Endothelial cell of hepatic sinusoid (primary cell): ENCODE measurements around the gene EYS.

Source experiments
- in situ Hi-C: cut with HindIII; loops from 2 replicates; pipeline ENCODE4 v1.10.0; 2017; ENCODE audit warnings: low sequenced_read_pairs

Gene EYS

DNA sequence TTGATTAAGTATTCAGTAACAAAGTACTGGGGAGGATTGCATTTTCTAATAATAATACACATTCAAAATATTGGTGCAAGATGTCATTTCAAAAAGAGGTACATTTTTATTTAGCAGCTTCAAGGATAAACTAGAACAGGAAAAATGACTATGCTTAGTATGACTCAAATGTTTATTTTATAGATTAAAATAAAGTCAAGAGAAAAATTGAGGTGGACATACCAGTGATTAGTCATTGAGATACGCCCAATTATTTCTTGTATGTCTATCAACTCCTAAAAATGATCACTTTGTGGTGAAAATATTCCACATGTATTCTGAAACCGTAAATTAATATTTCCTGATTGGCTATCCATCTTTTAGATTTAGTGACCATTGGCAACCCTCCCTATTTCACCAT is 1974.7 kb downstream of the EYS start:
- in situ Hi-C loops, result no loop called here

DNA sequence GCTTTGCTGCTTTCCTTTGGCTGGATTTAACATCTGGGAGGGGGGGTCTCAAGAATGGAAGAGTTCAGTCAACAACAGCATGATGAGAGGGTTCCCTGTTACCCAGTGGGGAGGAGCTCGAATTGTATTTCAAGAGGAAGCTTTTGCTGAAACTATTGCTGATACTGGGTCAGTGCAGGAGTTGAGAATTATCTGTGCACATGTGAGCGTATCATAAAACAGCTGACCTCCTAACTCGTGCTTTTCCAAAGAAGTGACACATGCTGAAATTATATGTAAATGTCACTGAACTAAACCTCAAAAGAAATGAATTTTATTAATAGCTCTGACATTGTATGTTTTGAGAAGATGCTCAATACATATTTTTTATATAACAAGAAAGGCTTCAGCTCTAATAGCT is 1975.1 kb downstream of the EYS start:
- in situ Hi-C loops, result no loop called here

DNA sequence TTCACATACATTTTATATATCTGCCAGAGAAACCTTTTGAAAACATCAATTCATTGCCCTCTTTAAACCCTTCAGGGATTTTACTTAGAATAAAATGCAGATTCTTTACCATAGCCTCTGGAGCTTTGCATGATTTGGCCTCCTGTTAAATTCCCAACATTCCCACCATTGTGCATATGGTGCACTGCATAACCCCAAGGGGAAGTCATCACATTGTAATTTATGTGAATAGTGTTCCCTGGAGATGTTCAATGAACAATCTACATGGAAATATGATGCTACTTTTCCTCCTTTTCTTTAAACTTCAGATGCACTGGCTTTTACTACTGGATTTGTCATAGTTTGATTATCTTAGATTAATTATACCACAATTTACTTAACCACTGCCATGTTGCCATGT is 1976.7 kb downstream of the EYS start:
- in situ Hi-C loops, result no loop called here

DNA sequence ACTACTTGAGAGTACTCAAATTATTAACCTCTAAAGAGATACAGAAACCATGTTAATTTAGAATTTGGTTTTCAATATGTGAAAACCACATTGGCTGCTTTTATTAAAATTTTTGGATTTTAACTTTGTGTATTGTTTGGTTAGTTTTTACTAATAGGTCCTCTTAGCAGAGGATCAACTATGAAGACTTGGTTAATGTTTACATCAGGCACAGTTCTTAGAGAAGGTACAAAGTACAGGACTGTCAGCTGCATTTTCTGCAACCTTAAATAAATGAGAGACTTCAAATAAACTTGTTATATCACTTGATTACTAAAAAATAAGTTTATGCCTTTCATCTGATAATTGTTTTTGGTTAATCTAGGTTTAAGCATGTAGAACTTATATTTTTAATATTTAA is 1982.3 kb downstream of the EYS start:
- in situ Hi-C loops, result no loop called here

DNA sequence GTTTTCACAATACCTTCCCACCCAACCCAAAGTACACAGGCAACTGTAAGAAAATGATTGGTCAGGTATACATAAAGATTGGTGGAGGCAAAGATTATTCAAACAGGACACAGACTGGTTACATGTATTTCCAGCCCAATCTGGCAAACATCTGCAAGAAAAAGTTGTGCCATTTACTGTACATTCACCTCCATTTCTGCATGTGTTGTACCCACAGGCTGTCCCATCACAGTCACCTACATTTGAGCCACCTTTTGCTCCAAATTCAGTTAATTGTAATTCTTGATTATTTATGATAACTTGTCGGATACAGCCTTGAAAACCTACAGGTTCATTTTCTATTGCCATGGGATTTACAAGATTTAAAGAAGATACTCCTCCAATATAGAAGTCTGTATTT is 1985.8 kb downstream of the EYS start:
- in situ Hi-C loops, result no loop called here

DNA sequence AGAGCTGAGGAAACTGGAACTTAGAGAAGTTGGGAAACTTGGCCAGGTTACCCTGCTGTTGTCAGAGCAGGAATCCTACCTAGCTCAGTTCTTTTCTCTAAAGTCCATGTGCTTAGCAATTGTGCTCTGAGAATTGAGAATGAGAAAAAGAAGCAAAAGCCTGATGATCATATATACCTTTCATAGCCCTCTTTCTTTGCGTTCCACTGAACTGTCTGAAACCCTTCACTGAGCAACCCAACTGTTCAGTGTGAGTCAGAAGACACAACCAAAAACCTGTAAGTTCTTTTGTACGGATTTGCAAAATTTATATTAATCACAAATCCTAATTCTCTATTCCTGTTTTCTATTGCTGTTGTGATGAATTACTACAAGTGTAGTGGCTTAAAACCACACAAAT is 1990.9 kb downstream of the EYS start:
- in situ Hi-C loops, result no loop called here

DNA sequence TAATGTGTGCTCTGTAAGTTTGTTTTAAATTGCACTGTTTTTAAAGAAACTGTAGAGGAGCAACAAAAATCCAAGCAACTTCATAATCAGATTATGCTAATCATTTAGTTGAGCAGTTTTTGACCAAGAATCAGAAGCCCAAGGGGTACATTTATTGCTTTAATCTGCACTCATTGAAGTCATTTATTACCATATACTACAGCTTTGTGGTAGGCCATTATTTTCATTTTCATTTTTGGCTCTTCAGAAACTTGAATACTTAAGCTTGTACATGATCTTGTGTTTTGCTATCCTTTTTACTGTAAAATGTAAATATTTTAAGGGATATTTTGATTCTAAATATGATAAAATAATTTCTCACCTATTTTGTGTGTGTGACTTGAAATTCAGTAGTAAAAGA is 1992.9 kb downstream of the EYS start:
- in situ Hi-C loops, result no loop called here

DNA sequence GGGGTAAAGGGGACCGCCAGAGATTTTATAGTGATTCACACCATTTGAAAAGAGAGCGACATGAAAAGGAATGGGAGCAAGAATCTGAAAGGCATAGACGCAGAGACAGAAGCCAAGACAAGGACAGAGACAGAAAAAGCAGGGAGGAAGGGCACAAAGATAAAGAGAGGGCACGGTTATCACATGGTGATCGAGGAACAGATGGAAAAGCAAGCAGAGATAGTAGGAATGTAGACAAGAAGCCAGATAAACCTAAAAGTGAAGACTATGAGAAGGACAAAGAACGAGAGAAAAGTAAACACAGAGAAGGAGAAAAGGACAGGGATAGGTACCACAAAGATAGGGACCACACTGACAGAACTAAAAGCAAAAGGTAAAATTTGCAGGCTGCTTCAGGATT is 1993.7 kb downstream of the EYS start:
- in situ Hi-C loops, result no loop called here

DNA sequence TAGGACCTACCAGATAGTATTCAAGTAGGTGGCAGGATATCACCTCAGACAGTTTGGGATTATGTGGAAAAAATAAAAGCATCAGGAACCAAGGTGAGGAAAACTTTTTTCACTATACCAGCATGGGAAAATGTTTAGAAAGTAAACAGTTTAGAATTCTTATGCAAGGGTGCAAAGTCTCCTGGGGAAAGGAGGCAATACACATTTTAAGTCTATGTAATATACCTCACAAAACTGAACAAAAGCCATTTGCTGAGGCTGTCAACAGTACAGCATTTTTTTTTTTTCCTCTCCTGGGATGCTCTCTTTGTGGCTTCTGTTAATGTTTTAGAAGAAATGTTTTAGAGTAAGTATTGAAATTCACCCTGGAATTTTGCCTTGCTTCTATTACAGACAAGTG is 1997.9 kb downstream of the EYS start:
- in situ Hi-C loops, result no loop called here

DNA sequence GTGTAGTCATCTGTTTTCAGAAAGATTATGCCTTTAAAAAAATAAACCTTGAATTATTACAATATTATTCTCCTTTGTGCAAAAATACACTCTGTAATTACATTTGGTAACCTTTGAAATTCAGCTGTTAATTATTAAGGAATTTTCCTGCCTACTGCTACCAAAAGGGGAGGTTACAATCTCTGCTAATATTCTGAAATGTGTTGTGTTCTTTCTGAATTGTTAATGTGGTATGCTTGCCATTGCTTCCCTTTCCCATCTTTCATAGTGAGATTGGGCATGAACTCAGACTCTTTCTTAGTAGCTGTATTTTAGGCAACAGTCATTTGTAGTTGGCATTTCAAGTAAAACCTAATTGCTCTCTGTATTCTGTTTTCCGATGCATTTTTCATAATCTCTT is 1998.4 kb downstream of the EYS start:
- in situ Hi-C loops, result no loop called here

DNA sequence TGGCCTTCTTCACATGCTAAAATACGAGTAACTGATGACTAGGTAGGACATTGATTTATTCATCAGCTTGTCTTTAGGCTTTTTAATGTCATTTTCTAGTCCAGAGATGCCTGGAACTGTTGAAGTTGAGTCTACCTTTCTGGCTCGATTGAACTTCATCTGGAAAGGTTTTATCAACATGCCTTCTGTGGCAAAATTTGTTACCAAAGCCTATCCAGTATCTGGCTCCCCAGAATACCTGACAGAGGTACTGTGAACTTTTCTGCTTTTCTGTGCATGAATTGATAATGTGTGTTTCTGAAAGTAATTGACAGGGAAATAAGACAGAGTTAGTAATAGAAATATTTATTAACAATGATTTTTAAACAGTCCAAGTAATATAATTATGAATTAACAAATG is 2000.4 kb downstream of the EYS start:
- in situ Hi-C loops, result no loop called here

DNA sequence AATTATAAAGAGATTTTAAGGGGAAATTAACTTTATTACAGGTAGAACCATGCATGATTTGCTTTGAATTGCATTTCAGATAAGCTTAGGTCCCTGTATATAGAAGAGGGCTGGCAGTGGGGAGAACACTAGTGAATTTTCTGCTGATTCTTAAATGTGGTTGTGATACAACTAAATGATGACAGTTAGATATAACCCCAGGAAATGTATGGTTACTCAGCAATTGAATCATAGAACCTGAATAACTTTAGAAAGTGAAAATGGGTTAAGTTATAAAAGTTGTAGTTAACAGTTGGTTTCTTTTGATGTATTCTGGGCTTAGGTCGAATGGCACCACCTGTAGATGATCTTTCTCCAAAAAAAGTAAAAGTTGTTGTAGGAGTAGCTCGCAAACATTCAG is 2001.3 kb downstream of the EYS start:
- in situ Hi-C loops, result no loop called here

DNA sequence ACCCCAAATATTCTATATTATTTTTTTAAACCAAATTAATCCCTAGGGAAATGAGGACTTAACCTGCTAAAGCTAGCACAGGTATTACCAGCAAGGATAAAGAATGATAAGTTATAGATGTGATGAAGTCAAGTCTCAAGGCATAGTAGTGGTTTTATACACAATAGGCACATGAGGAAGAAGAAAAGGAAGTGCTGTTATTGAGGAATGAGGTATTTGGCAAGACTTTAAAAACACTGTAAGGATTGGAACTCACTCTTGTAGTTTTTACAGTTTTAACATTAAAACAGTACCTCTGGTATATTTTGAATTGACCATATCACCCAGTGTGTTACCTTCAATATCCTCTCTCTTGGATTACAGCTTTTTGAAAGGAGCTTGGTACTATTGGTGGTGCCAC is 2016.8 kb downstream of the EYS start:
- in situ Hi-C loops, result no loop called here

DNA sequence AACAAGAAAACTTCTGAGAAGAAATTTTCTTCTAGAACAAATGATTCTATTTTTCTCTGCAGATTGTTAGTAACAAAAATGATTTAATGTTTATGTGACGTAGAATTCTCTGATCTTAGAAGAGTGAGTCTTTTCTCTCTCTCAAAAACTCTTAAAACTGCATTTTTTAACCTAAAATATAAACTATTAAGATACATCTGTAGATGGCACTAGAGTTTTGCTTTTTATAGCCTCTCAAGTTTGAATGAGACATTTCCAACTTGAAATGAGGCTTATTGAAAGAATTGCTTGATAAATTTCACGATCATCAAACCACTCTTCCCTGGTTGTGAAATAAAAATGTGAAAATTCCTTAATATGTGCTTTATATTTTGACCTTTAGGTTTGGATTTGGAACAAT is 2017.6 kb downstream of the EYS start:
- in situ Hi-C loops, result no loop called here

DNA sequence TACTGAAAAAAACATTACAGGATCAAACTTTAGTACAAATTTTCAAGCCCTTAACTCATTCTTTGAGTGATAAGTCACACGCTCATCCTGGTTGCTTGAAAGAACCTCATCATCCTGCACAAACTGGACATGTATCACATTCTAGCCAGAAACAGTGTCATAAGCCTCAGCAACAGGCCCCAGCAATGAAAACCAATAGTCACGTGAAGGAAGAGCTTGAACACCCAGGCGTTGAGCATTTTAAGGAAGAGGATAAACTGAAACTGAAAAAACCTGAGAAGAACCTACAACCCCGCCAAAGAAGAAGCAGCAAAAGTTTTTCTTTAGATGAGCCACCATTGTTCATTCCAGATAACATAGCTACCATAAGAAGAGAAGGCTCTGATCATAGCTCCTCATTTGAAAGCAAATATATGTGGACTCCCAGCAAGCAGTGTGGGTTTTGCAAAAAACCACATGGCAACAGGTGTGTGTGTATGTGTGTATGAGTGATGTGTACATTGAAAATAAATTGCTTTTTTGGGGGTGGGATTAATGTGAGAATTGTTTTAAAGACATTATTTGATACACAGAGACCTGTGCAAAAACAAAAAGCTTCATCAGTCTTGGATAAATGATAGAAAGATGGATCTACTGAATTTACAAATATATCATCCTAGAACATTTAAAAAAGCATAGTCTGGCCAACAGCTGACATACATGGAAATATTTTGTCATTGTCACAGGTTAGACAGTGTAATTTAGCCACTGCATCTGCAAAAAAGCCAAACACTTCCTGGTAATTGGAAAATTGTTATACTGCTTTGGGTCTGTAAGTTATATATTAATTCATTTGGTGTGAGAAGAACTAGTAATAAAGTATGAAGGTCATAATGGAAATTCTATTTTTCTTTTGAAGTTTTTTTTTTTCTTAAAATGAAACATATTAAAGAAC is 2021.3 kb downstream of the EYS start:
- in situ Hi-C loops, result no loop called here

DNA sequence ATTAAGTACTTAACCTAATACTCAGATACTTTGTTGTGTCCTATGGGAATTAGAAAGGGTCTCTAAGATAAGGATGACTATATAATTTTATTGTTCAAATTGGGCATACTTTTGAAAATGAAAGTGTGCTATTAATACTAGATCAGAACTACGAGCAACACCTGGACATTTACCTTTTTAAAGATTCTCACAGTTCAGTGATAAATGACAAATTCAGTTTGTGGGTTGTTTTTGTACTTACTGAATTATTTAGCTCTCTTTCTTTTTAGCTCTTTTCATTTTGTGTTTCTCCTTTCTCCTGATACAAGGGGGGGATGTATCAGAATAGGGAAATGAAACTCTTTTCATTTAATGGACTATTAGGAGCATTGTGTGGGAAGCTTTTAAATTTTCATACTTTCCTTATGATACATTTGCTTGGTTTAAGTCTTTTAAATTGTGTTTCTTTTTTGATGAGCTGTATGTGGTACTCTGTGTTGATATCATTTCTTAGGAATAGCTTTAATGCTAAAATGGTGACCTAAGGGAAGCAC is 2023.9 kb downstream of the EYS start:
- in situ Hi-C loops, result no loop called here

DNA sequence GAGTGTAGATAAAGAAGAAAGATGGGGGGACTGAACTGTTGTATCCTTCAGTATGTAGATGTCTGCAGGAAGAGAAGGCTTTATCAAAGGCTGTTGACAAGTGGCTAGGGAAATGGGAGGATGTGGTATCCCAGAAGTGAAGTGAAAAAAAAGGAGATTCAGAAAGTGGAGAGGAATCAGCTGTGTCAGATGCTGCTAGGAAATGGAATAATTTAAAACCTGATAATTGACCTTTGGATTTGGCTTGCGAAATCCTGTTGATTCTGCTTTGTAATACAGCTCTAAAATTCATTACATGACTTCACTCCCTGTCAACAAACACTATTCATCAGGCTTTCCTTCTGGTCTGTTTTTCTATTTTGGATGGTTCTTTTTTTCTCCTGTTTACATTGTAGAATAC is 2029.7 kb downstream of the EYS start:
- in situ Hi-C loops, result no loop called here

DNA sequence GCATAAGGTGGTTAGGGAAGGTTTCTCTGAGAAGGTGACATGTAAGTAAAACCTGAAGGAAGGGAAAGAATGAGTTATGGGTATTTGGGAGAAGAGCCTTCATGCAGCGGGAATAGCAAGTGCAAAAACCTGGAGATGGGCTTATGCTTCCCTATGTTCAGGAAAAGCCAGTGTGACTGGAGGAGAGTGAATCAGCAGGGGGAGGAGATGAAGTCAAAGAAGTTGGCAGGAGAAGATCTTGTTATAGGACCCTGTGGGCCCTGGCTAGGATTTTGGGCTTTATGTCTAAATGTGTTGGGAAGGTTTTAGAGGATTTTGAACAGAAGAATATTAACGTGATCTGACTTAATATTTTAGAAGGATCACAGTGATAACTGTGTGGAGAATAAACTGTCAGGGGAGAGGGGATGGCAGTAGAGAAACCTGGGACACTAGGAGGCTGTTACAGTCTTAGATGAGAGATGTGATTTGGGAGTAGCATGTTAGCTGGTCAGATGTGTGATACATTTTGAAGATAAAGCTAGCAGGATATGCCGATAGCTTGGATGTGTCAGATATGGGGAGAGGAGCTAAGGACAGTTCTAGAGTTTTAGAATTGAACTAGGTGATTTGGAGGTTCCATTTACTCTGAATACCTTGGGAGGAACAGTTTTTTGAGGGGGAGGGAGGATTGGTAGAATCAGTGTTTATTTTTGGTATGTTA is 2030.5 kb downstream of the EYS start:
- in situ Hi-C loops, result no loop called here

DNA sequence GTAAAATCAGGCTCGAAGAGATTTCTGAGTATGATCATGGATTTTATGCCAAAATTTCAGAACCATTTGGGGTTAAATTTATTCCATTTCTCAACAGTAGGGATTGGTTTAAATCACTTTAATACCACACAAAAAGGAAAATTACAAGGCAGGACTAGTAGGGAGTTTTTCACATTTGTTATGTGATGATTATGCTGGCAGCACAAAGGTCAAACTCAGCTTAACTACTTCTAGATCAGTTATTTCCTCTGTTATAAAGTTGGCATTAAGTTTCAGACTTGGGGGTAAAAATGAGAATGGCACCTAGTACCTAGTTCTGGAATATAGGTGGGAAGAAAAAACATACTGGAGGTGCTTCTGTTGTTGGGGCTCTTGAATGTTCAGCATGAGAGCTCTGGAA is 2031.9 kb downstream of the EYS start:
- in situ Hi-C loops, result no loop called here

DNA sequence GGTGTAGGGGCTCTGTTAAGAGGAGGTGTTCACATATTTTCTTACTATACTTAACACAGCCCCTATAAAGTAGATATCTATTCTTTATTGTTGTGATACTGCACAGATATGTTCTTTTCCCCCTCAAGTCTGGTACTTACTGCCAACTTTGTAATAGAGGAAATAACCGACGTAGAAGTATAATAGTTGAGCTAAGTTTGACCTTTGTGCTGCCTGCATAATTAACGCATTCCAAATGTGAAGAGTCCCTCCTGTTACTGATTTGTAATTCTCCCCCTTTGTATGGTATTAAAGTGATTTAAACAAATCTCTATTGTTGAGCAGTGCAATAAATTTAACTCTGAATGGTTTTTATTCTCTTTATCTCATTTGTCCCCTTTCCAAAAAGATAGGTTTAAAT is 2032.4 kb downstream of the EYS start:
- in situ Hi-C loops, result no loop called here

DNA sequence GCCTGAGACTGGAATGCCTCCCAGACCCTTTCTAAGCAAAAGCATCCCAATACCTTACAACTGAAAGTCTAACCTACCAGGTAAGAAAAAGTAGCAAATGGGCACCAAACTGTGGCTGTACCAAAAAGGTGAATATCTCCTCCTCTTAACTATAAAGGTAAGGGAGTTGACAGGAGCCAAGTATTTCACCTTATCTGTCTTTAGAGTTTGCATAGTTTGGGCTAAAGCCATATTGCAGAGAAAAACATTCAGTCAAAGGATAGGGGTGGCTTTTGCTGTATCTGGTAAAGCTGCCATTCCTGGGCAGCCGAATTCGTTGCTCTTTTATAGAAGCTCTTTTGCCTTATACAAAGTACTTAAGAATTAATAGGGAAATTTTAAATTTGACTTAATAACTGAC is 2033.3 kb downstream of the EYS start:
- in situ Hi-C loops, result no loop called here

DNA sequence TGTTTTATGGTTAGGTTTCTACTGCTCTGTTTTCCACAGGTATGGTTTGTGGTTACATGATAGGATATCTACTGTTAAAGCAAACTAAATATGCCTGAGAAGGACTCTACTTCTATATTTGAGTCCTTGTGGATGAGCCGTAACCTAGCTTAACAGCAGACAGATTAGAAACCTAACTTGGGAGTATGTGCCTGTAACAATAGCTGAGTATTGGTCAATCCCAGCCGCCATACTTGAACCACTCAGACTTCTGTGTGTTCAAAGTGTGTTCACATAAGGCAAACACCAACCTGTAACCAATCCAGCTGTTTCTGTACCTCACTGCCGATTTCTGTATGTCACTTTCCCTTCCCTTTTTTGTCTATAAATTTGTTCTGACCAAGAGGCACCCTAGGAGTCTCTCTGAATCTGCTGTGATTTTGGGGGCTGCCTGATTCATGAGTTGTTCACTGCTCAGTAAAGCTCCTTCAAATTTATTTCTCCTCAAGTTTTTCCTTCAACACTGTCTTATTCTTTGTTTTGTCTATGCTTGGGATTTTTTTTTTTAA is 2034.4 kb downstream of the EYS start:
- in situ Hi-C loops, result no loop called here
